HG03571 (cell line): ENCODE measurements around the gene SPDYE4.
A peak's percentile ranks its signal among the peaks of the same experiment; 100 is the strongest.

Source experiments
- ATAC-seq: cut with Tn5 transposase; IDR thresholded peaks from one replicate; pipeline ENCODE4 v1.9.1; 2021; ENCODE audit not compliant: unreplicated experiment

SPDYE4 gene

GRCh38 chr17:8785547-8786413 is 27.4 kb upstream of the SPDYE4 start:
- no peak for ATAC-seq

- no peak for ATAC-seq
Measured at GRCh38 chr17:8782176-8782575, 23.8 kb upstream of the SPDYE4 start.

GRCh38 chr17:8781776-8782175 is 23.4 kb upstream of the SPDYE4 start:
- no peak for ATAC-seq

- ATAC-seq, result no peak
Measured at GRCh38 chr17:8776881-8777280, 18.5 kb upstream of the SPDYE4 start.

GRCh38 chr17:8776248-8776647 is 17.9 kb upstream of the SPDYE4 start:
- no peak for ATAC-seq

GRCh38 chr17:8766731-8767130 is 8.4 kb upstream of the SPDYE4 start:
- no peak for ATAC-seq

GRCh38 chr17:8762012-8762411 is 3.7 kb upstream of the SPDYE4 start:
- ATAC-seq, result no peak

- no peak for ATAC-seq
Measured at GRCh38 chr17:8757189-8757588, 1.2 kb downstream of the SPDYE4 start.

GRCh38 chr17:8755590-8756255 is 2.6 kb downstream of the SPDYE4 start:
- ATAC-seq, result no peak

GRCh38 chr17:8754890-8755289 is 3.5 kb downstream of the SPDYE4 start:
- ATAC-seq, result no peak

GRCh38 chr17:8753976-8754440 is 4.3 kb downstream of the SPDYE4 start:
- ATAC-seq, result no peak

- ATAC-seq, result no peak
Measured at GRCh38 chr17:8753136-8753975, 5.0 kb downstream of the SPDYE4 start.

- no peak for ATAC-seq
Measured at GRCh38 chr17:8749616-8750015, 8.7 kb downstream of the SPDYE4 start.

- no peak for ATAC-seq
Measured at GRCh38 chr17:8747742-8748141, 10.6 kb downstream of the SPDYE4 start.

GRCh38 chr17:8746501-8747236 is 11.7 kb downstream of the SPDYE4 start:
- ATAC-seq, result no peak

GRCh38 chr17:8745586-8746500 is 12.5 kb downstream of the SPDYE4 start:
- peak; percentile 53 for ATAC-seq

- ATAC-seq, result no peak
Measured at GRCh38 chr17:8744086-8744785, 14.1 kb downstream of the SPDYE4 start.

- ATAC-seq, result no peak
Measured at GRCh38 chr17:8742819-8743218, 15.5 kb downstream of the SPDYE4 start.

- ATAC-seq, result no peak
Measured at GRCh38 chr17:8742274-8742673, 16.1 kb downstream of the SPDYE4 start.
